KMS-11 (cell line): Measurements from ENCODE around the gene MYBPC3.

Experiments
- H2AFZ ChIP-seq: fragments of 200-600 bp; sonication (generic); 2 replicates; pipeline ENCODE4 v1.6.1; 2016; ENCODE audit warnings: antibody characterized with exemption, mixed run types, low read depth
- H3K27ac ChIP-seq: fragments of 200-600 bp; sonication (generic); 2 replicates; pipeline ENCODE4 v1.6.1; 2016; ENCODE audit warnings: mild to moderate bottlenecking, mixed run types
- H3K27me3 ChIP-seq: fragments of 200-600 bp; sonication (generic); 2 replicates; pipeline ENCODE4 v1.6.1; 2017; ENCODE audit warnings: mild to moderate bottlenecking, low read depth, mixed run types, moderate library complexity; ENCODE audit not compliant: insufficient read depth
- H3K36me3 ChIP-seq: fragments of 200-600 bp; sonication (generic); 2 replicates; pipeline ENCODE4 v1.6.1; 2017; ENCODE audit warnings: mild to moderate bottlenecking, mixed run types; ENCODE audit not compliant: insufficient read depth
- H3K4me1 ChIP-seq: fragments of 200-600 bp; sonication (generic); 2 replicates; pipeline ENCODE4 v1.6.1; 2016; ENCODE audit warnings: mild to moderate bottlenecking, low read depth, mixed run types; ENCODE audit not compliant: poor library complexity, severe bottlenecking
- H3K4me2 ChIP-seq: fragments of 200-600 bp; sonication (generic); 2 replicates; pipeline ENCODE4 v1.7.0; 2016; ENCODE audit warnings: mild to moderate bottlenecking, mixed run types
- H3K4me3 ChIP-seq: fragments of 200-600 bp; sonication (generic); IDR thresholded peaks from 2 replicates; pipeline ENCODE4 v1.6.1; 2017; ENCODE audit warnings: low read depth, low read length, mixed read lengths; ENCODE audit not compliant: insufficient read depth
- H3K79me2 ChIP-seq: fragments of 200-600 bp; sonication (generic); 2 replicates; pipeline ENCODE4 v1.6.1; 2016; ENCODE audit warnings: low read depth, mixed run types; ENCODE audit not compliant: insufficient read depth
- H3K9ac ChIP-seq: fragments of 200-600 bp; sonication (generic); 2 replicates; pipeline ENCODE4 v1.6.1; 2016; ENCODE audit warnings: mild to moderate bottlenecking, mixed run types
- H4K20me1 ChIP-seq: fragments of 200-600 bp; sonication (generic); 2 replicates; pipeline ENCODE4 v1.6.1; 2016; ENCODE audit warnings: mild to moderate bottlenecking, mixed run types; ENCODE audit not compliant: insufficient read depth
- CTCF ChIP-seq: fragments of 200-600 bp; sonication (generic); conservative IDR thresholded peaks from 2 replicates; pipeline ENCODE4 v1.6.1; 2017; ENCODE audit warnings: low read depth, mild to moderate bottlenecking, antibody characterized with exemption, low read length, moderate library complexity, mixed read lengths

MYBPC3 gene

GRCh38 chr11:47359162-47359561, 6.7 kb upstream of the MYBPC3 start:
- no peak overlapping the region for H2AFZ ChIP-seq
- H3K4me2 ChIP-seq = no peak overlapping the region
- H3K4me1 ChIP-seq = no peaks in the 10 kb centered on the region
- no peaks in the 10 kb centered on the region for H3K36me3 ChIP-seq
- H4K20me1 ChIP-seq = no peaks in the 10 kb centered on the region
- no peaks in the 10 kb centered on the region for H3K79me2 ChIP-seq
- H3K27ac ChIP-seq = no peak overlapping the region
- no peaks in the 10 kb centered on the region for H3K27me3 ChIP-seq
- no peak overlapping the region for H3K9ac ChIP-seq
- H3K4me3 ChIP-seq = no peak overlapping the region
- no peak for TF ChIP-seq CTCF

GRCh38 chr11:47358731-47359051, 6.2 kb upstream of the MYBPC3 start:
- no peaks in the 10 kb centered on the region for H3K27me3 ChIP-seq
- no peak overlapping the region for H3K4me3 ChIP-seq
- no peaks in the 10 kb centered on the region for H3K79me2 ChIP-seq
- no peak overlapping the region for H3K9ac ChIP-seq
- H3K27ac ChIP-seq = no peak overlapping the region
- no peaks in the 10 kb centered on the region for H3K4me1 ChIP-seq
- TF ChIP-seq CTCF = no peak
- H3K36me3 ChIP-seq = no peaks in the 10 kb centered on the region
- H3K4me2 ChIP-seq = no peak overlapping the region
- no peaks in the 10 kb centered on the region for H4K20me1 ChIP-seq
- H2AFZ ChIP-seq = no peak overlapping the region

GRCh38 chr11:47357985-47358730, 5.7 kb upstream of the MYBPC3 start:
- no peaks in the 10 kb centered on the region for H3K79me2 ChIP-seq
- H3K27ac ChIP-seq = no peak overlapping the region
- no peak overlapping the region for H3K4me2 ChIP-seq
- no peaks in the 10 kb centered on the region for H3K4me1 ChIP-seq
- no peak overlapping the region for H2AFZ ChIP-seq
- no peaks in the 10 kb centered on the region for H3K36me3 ChIP-seq
- no peaks in the 10 kb centered on the region for H3K27me3 ChIP-seq
- no peak overlapping the region for H3K9ac ChIP-seq
- TF ChIP-seq CTCF = no peak
- no peaks in the 10 kb centered on the region for H4K20me1 ChIP-seq
- no peak overlapping the region for H3K4me3 ChIP-seq

GRCh38 chr11:47356998-47357329, 4.5 kb upstream of the MYBPC3 start:
- H4K20me1 ChIP-seq = no peaks in the 10 kb centered on the region
- H3K27me3 ChIP-seq = no peaks in the 10 kb centered on the region
- no peak overlapping the region for H3K9ac ChIP-seq
- no peaks in the 10 kb centered on the region for H3K36me3 ChIP-seq
- H3K4me2 ChIP-seq = no peak overlapping the region
- TF ChIP-seq CTCF = no peak
- no peak overlapping the region for H2AFZ ChIP-seq
- no peaks in the 10 kb centered on the region for H3K79me2 ChIP-seq
- H3K4me1 ChIP-seq = no peaks in the 10 kb centered on the region
- no peak overlapping the region for H3K27ac ChIP-seq
- H3K4me3 ChIP-seq = no peak overlapping the region
